ENCODE data around the gene NMT1.
"Not testable (repeated sequence)": the region's sequence is repeated elsewhere in the genome, so short reads cannot be mapped to it uniquely, and the experiment has no call there.

Gene NMT1

GRCh38 chr17:45123930-45124796 is 63.0 kb downstream of the NMT1 start:
- DNase-seq: peak; percentile 12 to 71

GRCh38 chr17:45124797-45125122 is 63.6 kb downstream of the NMT1 start:
- not testable (repeated sequence) for DNase-seq

- no peak for DNase-seq
These were observed 64.4 kb downstream of the NMT1 start for GRCh38 chr17:45125509-45125908.

- DNase-seq: no peak
These were observed 66.1 kb downstream of the NMT1 start for GRCh38 chr17:45127207-45127547.

GRCh38 chr17:45127548-45128300 is 66.6 kb downstream of the NMT1 start:
- no peak for DNase-seq

GRCh38 chr17:45128331-45128730 is 67.2 kb downstream of the NMT1 start:
- DNase-seq: no peak

- DNase-seq: no peak
These were observed 67.9 kb downstream of the NMT1 start for GRCh38 chr17:45128989-45129388.

GRCh38 chr17:45129426-45129939 is 68.4 kb downstream of the NMT1 start:
- DNase-seq: no peak

- DNase-seq: no peak
These were observed 69.0 kb downstream of the NMT1 start for GRCh38 chr17:45129940-45130680.

- no peak for DNase-seq
These were observed 69.8 kb downstream of the NMT1 start for GRCh38 chr17:45130681-45131615.

- peak; percentile 30 to 35 for DNase-seq
These were observed 70.7 kb downstream of the NMT1 start for GRCh38 chr17:45131616-45132319.

- peak in 1 of 2 donors; percentile 73 for DNase-seq
These were observed 71.1 kb downstream of the NMT1 start, which contains the start of gene PLCD3 for GRCh38 chr17:45132320-45132571. Gene PLCD3, minus strand, starts transcription at chr17:45132515. Its CDS starts 105 bp downstream, at chr17:45132410.

GRCh38 chr17:45132572-45133463 is 71.7 kb downstream of the NMT1 start:
- peak; percentile 72 to 73 for DNase-seq

- DNase-seq: peak; percentile 95 to 98
These were observed 74.3 kb downstream of the NMT1 start, which contains the start of gene ACBD4 for GRCh38 chr17:45135192-45135977. Gene ACBD4, plus strand, starts transcription at chr17:45135687. Its CDS starts 458 bp downstream, at chr17:45136145.

GRCh38 chr17:45135978-45136791 is 75.1 kb downstream of the NMT1 start:
- no peak for DNase-seq

GRCh38 chr17:45136846-45137560 is 75.9 kb downstream of the NMT1 start:
- no peak for DNase-seq

- no peak for DNase-seq
These were observed 76.6 kb downstream of the NMT1 start for GRCh38 chr17:45137561-45138305.
